WTC11 (cell line): ENCODE measurements around the gene SHC3.

Experiments used
- JUN ChIP-seq: sonication (generic); formaldehyde crosslinking; IDR thresholded peaks from 2 replicates; pipeline ENCODE4 v1.8.0; 2023; ENCODE audit warnings: mild to moderate bottlenecking, missing genetic modification reagents
- TCF7 ChIP-seq: sonication (generic); formaldehyde crosslinking; IDR thresholded peaks from 2 replicates; pipeline ENCODE4 v1.8.0; 2022; ENCODE audit warnings: mild to moderate bottlenecking, low read depth, missing genetic modification reagents, moderate library complexity
- TEAD4 ChIP-seq: sonication (generic); formaldehyde crosslinking; IDR thresholded peaks from 2 replicates; pipeline ENCODE4 v1.8.0; 2022; ENCODE audit warnings: mild to moderate bottlenecking, missing genetic modification reagents
- ZBTB21 ChIP-seq: sonication (generic); formaldehyde crosslinking; IDR thresholded peaks from 2 replicates; pipeline ENCODE4 v1.8.1; 2023; ENCODE audit warnings: mild to moderate bottlenecking, missing genetic modification reagents, borderline replicate concordance
- TF ChIP-seq, protein P1 (sequence below): fragments of 200-600 bp; IDR thresholded peaks from 2 replicates; pipeline ENCODE4 v1.8.0; 2022; ENCODE audit warnings: antibody characterized with exemption
- TF ChIP-seq, protein P2 (sequence below): sonication (generic); formaldehyde crosslinking; IDR thresholded peaks from 2 replicates; pipeline ENCODE4 v1.8.1; 2023; ENCODE audit warnings: mild to moderate bottlenecking, moderate library complexity, missing genetic modification reagents

DNA sequence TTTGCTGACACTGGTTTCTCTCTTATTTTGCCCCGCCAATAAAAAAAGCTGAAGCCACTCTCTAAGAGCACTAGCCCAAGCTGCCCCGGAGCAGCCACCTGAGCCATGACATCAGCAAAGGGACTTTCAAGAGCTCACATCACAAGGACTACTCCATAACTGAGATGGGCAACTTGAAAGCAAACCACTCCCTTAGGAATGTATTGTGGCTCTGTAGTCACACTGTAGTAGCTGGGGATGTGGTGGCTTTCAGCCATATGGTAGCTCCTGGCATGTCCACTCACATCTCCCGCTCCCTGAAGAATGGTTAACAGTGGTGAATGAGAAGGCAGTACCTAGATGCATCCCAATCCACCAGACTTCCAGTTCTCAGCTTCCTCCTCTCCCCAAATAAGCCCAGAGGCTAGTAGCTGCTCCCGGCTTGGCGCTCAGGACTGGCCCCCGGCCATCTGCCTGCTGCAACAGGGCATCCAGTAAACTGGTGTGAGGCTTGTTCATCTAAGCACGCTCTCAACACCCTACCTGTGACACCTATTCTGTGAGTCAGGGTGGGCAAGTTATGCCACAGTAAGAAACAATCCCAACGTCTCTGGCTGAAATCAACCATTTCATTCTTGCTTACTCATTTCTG lies 123.6 kb downstream of the SHC3 start:
- TF ChIP-seq TEAD4 (no peak), JUN (CRISPR knock-in tag) (no peak), ZBTB21 (CRISPR knock-in tag) (no peak), TCF7 (CRISPR knock-in tag) (no peak)
- TF ChIP-seq, protein P1, sequence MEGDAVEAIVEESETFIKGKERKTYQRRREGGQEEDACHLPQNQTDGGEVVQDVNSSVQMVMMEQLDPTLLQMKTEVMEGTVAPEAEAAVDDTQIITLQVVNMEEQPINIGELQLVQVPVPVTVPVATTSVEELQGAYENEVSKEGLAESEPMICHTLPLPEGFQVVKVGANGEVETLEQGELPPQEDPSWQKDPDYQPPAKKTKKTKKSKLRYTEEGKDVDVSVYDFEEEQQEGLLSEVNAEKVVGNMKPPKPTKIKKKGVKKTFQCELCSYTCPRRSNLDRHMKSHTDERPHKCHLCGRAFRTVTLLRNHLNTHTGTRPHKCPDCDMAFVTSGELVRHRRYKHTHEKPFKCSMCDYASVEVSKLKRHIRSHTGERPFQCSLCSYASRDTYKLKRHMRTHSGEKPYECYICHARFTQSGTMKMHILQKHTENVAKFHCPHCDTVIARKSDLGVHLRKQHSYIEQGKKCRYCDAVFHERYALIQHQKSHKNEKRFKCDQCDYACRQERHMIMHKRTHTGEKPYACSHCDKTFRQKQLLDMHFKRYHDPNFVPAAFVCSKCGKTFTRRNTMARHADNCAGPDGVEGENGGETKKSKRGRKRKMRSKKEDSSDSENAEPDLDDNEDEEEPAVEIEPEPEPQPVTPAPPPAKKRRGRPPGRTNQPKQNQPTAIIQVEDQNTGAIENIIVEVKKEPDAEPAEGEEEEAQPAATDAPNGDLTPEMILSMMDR = no peak
- TF ChIP-seq, protein P2, sequence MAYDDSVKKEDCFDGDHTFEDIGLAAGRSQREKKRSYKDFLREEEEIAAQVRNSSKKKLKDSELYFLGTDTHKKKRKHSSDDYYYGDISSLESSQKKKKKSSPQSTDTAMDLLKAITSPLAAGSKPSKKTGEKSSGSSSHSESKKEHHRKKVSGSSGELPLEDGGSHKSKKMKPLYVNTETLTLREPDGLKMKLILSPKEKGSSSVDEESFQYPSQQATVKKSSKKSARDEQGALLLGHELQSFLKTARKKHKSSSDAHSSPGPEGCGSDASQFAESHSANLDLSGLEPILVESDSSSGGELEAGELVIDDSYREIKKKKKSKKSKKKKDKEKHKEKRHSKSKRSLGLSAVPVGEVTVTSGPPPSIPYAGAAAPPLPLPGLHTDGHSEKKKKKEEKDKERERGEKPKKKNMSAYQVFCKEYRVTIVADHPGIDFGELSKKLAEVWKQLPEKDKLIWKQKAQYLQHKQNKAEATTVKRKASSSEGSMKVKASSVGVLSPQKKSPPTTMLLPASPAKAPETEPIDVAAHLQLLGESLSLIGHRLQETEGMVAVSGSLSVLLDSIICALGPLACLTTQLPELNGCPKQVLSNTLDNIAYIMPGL (CRISPR knock-in tag) = no peak
